ENCODE data around the gene SYT7. TPM values are rescaled to one million over a fixed set of nuclear protein-coding genes. Genes with fewer than 3 reads are reported as not detected.

The SYT7 gene
- total and polyA plus RNA-seq, 4 donors, result 1.7 to 10.6 (median 3.8) TPM

- Histone ChIP-seq H3K36me3 (ENCODE audit: control insufficient read depth in 4 of 4, insufficient read depth in 4 of 4, low read length in 4 of 4) (no peaks in the 10 kb centered on the region), H3K9me3 (ENCODE audit: control insufficient read depth in 4 of 4, insufficient read depth in 3 of 4, low read length in 3 of 4) (peaks cover 0 to 1% (median 0%) of the 10 kb centered on the region in 4 donors), H3K4me3 (no peak overlapping the region), H3K4me1 (ENCODE audit: control insufficient read depth in 5 of 5, insufficient read depth in 5 of 5, low read length in 5 of 5) (peaks cover 0 to 10% (median 2%) of the 10 kb centered on the region in 5 donors), H3K27ac (ENCODE audit: low read depth in 1 of 2, low read length in 1 of 2) (no peak overlapping the region), H3K9ac (ENCODE audit: insufficient read depth in 1 of 2, low read length in 2 of 2) (no peak overlapping the region), H3K27me3 (ENCODE audit: control insufficient read depth in 3 of 3, insufficient read depth in 3 of 3, low read length in 2 of 3) (peaks cover 0 to 6% (median 3%) of the 10 kb centered on the region in 3 donors)
- no peak for TF ChIP-seq CTCF (IDR thresholded peaks at IDR 0.05; ENCODE audit: control extremely low read depth, extremely low read depth)
- 85 to 93% methylated on average over 8 of the region's 8 CpGs for WGBS, 2 donors
- ATAC-seq (ENCODE audit: insufficient read depth, low FRiP score) (no peak), DNase-seq (no peak)
Observed at GRCh38 chr11:61549177-61549576, 31.7 kb downstream of the SYT7 start.

DNA sequence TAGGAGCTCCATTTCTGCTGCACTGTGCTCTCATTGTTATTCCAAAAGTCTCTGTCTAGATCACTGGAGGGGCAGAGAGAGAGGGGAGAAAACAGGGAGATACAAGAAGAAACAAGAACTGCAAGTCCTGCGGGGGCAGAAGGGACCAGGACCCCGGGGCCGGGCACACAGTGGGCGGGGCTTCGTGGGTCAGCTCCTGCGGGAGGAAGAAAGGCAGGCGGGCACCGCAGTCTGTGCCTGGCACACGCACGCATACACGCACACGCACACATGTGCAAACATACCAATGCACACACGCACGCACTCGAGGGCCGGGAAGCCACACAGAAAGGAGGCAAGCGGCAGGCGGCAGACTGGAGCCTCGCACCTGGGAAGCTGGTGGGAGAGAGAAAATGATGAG, 33.6 kb downstream of the SYT7 start:
- no peak for DNase-seq
- H3K27me3 ChIP-seq (ENCODE audit: control insufficient read depth in 3 of 3, insufficient read depth in 3 of 3, low read length in 2 of 3), result no peaks in the 10 kb centered on the region
- H3K4me3 ChIP-seq, result no peak overlapping the region
- no peaks in the 10 kb centered on the region for H3K36me3 ChIP-seq (ENCODE audit: control insufficient read depth in 4 of 4, insufficient read depth in 4 of 4, low read length in 4 of 4)
- peaks cover 0 to 7% (median 2%) of the 10 kb centered on the region in 5 donors for H3K4me1 ChIP-seq (ENCODE audit: control insufficient read depth in 5 of 5, insufficient read depth in 5 of 5, low read length in 5 of 5)
- no peaks in the 10 kb centered on the region for H3K9me3 ChIP-seq (ENCODE audit: control insufficient read depth in 4 of 4, insufficient read depth in 3 of 4, low read length in 3 of 4)
- no peak for TF ChIP-seq CTCF (IDR thresholded peaks at IDR 0.05; ENCODE audit: control extremely low read depth, extremely low read depth)
- ATAC-seq (ENCODE audit: insufficient read depth, low FRiP score), result no peak
- WGBS, 2 donors, result 76 to 86% methylated on average over 16 to 19 of the region's 19 CpGs
- H3K9ac ChIP-seq (ENCODE audit: insufficient read depth in 1 of 2, low read length in 2 of 2), result no peak overlapping the region
- no peak overlapping the region for H3K27ac ChIP-seq (ENCODE audit: low read depth in 1 of 2, low read length in 1 of 2)

- no peaks in the 10 kb centered on the region for H3K27me3 ChIP-seq (ENCODE audit: control insufficient read depth in 3 of 3, insufficient read depth in 3 of 3, low read length in 2 of 3)
- no peak overlapping the region for H3K27ac ChIP-seq (ENCODE audit: low read depth in 1 of 2, low read length in 1 of 2)
- DNase-seq, result no peak
- peaks cover 0 to 13% (median 2%) of the 10 kb centered on the region in 5 donors for H3K4me1 ChIP-seq (ENCODE audit: control insufficient read depth in 5 of 5, insufficient read depth in 5 of 5, low read length in 5 of 5)
- no peak overlapping the region for H3K4me3 ChIP-seq
- no peak for ATAC-seq (ENCODE audit: insufficient read depth, low FRiP score)
- no peaks in the 10 kb centered on the region for H3K36me3 ChIP-seq (ENCODE audit: control insufficient read depth in 4 of 4, insufficient read depth in 4 of 4, low read length in 4 of 4)
- H3K9me3 ChIP-seq (ENCODE audit: control insufficient read depth in 4 of 4, insufficient read depth in 3 of 4, low read length in 3 of 4), result no peaks in the 10 kb centered on the region
- TF ChIP-seq CTCF (IDR thresholded peaks at IDR 0.05; ENCODE audit: control extremely low read depth, extremely low read depth), result no peak
- no peak overlapping the region for H3K9ac ChIP-seq (ENCODE audit: insufficient read depth in 1 of 2, low read length in 2 of 2)
- WGBS, 2 donors, result 56 to 65% methylated on average over 17 to 20 of the region's 20 CpGs
Observed at GRCh38 chr11:61546663-61547062, 34.2 kb downstream of the SYT7 start.

DNA sequence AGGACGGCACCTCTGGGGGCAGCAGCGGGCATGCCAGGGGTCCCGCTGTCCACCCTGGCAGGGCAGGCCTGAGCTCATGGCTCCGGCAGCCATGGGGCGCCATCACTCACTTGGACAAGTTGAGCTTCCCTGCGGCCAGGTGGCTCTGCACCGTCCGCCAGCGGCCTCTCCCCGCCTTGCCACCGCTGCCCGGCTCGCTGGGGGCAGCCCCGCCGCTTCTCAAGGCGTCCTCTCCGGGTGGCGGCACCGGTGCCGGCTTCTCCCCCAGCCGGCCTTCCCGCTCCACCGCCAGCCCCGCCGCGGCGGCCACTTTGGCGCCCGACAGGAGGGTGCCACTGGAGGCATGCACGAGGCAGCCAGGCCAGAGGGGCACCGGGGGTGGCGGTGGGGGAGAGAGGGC, 35.0 kb downstream of the SYT7 start:
- H3K4me1 ChIP-seq (ENCODE audit: control insufficient read depth in 5 of 5, insufficient read depth in 5 of 5, low read length in 5 of 5), result peaks cover 0 to 16% (median 2%) of the 10 kb centered on the region in 5 donors
- no peak overlapping the region for H3K27ac ChIP-seq (ENCODE audit: low read depth in 1 of 2, low read length in 1 of 2)
- TF ChIP-seq CTCF (IDR thresholded peaks at IDR 0.05; ENCODE audit: control extremely low read depth, extremely low read depth), result no peak
- no peaks in the 10 kb centered on the region for H3K27me3 ChIP-seq (ENCODE audit: control insufficient read depth in 3 of 3, insufficient read depth in 3 of 3, low read length in 2 of 3)
- ATAC-seq (ENCODE audit: insufficient read depth, low FRiP score) (no peak), DNase-seq (no peak)
- no peak overlapping the region for H3K4me3 ChIP-seq
- no peak overlapping the region for H3K9ac ChIP-seq (ENCODE audit: insufficient read depth in 1 of 2, low read length in 2 of 2)
- no peaks in the 10 kb centered on the region for H3K36me3 ChIP-seq (ENCODE audit: control insufficient read depth in 4 of 4, insufficient read depth in 4 of 4, low read length in 4 of 4)
- 95 to 96% methylated on average over 25 to 32 of the region's 32 CpGs for WGBS, 2 donors
- no peaks in the 10 kb centered on the region for H3K9me3 ChIP-seq (ENCODE audit: control insufficient read depth in 4 of 4, insufficient read depth in 3 of 4, low read length in 3 of 4)
